Stimulated activated CD4-positive, alpha-beta T cell treated with anti-CD3 and anti-CD28 coated beads, Interleukin-4, amount 100 ng/mL, for 48 hours (primary cell): ENCODE data around the gene SGSM1.

Source experiments
- DNase-seq, 2 donors: peaks; one replicate each; pipeline ENCODE4 v3.0.0-alpha.2; 2020; ENCODE audit warnings: low read depth in 2 of 2

Gene SGSM1

DNA sequence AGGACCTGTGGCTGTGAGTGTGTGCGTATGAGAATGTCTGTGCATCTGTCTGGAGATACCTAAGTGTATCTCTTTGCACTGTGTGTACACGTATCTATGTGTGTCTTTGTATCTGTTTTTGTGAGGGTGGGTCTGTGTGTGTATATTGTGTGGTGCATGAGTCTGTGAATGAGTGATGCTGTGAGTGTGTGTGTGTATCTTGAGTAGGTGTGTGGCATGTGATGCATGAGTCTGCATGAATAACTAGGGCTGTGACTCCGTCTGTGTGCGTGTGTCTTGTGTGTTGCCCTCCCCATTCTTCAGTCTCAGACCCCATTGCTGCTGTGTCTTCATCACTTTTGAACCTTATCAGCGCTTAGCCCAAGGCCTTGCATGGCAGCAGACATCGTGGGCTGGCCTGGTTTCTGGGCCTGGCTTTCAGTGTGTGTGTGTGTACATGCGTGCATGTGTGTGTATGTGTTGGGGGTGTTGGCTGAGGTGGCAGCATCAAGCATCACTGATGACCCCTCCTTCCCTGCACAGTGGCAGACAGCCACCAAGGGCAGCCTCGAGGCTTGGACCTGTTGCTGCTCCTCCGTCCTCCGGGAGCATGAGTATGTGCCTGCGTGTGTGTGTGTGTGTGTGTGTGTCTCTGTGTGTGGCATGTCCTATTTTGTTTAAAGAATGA is 1.4 kb downstream of the SGSM1 start:
- DNase-seq = no peak

DNA sequence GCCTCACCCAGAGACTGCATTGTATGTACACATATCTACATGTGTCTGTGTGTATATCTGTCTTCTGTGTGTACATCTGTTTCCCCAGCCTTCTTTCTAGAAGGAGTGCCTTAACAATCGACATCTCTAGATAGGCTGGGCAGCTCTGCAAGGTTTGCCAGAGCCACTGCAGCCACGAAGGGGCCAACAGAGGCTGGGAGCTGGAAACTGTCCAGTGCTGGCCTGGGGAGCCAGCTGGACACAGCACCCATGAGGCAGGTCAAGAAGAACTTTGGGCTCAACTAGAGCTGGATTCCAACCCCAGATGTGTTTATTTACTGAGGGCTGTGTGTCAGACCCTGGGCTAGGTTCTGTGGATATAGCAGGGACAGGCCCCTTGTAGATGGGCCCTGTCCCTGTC is 3.3 kb downstream of the SGSM1 start:
- no peak for DNase-seq

DNA sequence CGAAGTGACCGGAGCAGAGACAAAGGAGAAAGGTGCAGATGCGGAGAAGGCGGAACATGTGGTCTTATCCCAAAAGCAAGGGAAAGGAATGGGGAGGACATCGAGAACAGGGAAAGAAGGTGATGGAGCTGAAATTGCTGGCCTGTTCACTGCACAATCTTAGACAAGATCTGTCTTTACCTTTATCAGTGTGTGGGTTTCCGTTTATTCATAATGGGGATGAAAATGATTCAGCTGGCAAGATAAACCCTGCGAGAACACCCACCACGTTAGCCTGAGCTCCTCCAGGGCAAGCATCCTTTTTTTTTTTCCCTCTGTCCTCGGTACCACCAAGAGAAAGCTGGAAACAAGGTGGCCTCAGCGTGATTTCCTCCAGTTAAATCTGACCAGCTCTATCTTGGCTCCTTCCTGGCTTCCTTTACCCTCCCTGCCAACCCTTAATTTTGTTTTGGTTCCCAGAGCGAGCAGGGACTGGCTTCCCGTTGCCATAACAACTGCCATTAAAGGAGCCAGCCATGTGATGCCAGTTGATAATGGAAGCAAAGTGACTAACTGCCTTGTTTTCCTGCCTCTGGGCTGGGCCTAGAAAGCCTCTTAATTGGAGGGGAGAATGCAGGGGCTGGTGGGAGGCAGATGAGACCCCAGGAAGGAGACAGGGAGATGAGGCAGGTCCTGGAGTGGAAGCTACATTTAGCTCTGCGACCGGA is 4.2 kb downstream of the SGSM1 start:
- DNase-seq = no peak

DNA sequence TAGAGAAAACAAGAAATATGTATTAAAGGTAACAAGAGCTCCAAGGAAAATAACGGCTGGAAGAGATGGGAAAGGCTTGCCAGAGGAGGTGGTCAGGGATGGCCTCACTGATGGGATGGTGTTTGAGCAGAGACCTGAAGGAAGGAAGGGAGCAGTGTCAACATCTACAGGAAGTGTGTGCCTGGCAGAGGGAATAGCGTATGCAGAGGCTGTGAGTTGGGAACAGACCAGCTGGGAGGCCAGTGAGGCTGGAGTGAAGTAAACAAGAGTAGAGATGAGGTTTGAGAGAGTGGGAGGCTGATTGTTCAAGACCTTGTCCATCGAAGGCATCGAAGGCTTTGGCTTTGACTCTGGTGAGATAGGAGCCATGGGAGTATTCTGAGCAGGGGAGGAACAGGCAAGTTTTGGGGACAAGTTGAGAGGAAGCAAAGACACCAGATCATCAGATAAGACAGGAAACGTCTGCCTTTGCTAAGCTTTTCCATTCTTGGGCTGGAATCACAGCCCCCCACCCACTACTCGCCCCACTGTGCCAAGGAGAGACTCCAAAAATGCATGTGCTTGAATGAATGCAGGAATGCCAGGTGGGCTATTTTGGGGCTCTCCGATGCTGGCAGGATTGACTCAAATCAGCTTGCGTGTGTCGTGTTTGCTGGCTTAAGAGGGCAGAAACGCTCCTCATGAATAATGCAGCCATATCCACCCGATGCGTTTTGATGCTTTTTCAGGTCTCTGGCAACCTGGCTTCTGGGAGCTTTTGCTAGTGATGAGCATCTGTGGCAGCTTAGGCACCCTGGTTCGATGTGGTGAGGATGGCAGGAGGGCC is 7.2 kb downstream of the SGSM1 start:
- DNase-seq = no peak

DNA sequence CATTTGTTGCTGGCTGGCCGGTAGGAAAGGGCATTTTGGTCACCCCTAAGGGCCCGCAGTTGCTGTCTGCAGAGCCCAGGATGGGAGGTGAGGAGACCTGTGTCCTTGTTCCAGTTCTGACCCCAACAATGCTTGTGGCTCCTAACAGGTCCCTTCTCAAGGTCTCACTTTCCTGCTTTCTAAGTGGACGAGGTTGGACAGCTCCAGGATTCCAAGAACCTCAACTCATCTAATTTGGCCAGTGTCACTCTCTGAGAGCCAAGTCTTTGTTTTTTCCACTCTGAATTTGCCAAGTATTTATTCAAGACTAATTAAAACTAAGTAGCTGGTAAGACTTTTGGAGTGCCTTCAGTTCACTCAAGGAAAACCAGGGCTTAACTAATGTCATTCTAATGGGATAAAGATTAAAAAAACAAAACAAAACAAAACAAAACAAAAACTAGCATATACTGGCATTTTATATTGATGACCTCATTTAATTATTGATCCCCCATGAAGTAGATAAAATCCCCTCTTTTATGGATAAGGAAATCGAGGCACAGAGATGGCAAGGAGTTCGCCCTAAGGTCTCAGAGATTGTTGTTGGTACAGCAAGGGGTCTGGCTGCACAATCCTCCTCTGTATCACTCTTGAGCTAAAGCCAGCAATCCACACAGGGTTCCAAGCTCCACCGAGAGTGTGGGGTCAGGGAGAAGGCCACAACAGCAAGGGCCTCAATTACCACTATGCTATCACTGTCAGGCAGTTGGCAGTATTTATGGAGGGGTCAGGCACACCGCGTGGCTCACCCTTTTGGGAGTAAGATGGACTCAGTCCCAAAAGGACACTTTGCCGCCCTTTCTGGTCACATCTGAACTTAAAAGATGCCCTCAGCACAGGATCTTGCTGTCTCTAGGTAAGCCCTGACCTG is 8.1 kb downstream of the SGSM1 start:
- no peak for DNase-seq

DNA sequence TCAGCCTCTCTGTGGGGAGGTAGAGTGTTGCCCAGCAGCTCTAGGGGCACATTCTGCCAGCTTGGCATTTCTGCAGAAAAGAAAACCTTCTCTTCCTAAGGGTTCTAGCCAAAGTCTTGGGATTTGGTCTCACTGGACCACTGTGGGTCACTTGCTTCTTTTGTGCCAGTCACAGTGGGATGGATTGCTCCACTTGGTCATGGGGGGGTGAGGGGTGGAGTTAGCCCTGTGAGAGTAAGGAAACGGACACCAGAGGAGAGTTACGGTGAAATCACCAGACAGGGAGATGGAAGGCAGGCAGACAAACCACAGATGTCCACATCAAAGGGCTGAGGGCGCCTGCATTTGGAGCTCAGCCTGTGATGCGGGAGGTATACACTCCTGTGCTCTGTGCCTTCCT is 10.8 kb downstream of the SGSM1 start:
- DNase-seq = no peak

DNA sequence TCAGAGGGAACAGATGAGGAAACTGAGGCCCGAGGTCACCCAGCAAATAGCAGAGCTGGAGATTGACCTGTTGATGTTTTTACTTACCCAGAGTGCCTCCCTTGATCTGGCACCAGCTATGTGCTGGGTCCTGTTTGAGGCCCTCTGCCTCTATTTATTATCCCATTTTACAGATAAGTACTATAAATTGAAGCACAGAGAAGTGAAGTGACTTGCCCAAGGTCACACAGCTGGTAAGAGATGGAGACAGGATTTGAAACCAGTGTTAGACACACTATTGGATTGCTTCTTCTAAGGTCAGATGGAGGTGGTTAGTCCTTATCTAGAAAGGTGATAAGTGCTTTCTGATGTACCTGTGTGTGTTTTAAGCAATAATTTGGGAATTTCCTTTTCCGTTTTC is 13.5 kb downstream of the SGSM1 start:
- no peak for DNase-seq

DNA sequence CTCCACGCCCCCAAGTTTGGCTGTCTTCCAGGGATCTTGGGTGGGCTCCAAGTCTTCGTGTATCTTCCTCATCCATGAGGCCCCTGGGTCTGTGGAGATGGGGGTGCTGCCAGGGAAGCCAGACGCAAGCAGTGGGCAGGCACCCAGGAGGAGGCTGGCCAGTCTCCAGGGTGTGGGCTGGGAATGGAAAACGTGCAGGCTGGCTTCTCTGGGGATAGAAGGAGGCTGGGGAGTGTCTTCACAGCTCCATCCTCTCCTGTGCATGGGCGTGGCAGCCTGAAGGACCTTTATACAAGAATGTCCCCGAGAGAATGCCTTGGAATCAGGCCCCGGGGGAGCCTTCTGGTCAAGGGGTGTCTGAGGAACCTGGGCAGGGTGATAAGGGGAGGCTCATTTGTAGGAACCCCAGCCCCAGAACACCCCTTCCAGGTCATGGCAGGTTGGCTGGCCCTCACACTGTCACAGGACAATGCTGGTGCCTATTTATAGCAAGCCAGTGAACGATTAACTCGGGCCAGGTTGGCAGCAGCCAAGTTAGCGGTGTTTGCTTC is 14.0 kb downstream of the SGSM1 start:
- DNase-seq = no peak

DNA sequence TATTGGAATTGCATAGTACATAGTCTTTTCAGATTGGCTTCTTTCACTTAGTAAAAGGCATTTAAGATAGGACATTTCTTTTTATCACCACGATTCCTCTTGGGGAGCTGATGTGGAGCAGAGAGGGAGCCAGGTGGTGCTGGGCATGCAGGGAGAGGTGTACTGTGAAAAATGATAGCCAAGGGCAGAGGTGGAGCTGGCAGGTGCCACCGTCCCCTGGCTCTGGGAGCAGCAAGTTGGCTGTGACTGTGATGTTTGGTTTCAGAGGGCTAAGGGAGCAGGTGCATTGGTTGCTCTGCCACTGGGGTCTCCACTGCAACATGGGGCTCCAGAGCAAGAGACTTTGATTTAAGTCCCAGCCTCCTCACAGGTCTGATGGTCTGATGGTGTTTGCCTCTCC is 16.5 kb downstream of the SGSM1 start:
- DNase-seq = no peak

DNA sequence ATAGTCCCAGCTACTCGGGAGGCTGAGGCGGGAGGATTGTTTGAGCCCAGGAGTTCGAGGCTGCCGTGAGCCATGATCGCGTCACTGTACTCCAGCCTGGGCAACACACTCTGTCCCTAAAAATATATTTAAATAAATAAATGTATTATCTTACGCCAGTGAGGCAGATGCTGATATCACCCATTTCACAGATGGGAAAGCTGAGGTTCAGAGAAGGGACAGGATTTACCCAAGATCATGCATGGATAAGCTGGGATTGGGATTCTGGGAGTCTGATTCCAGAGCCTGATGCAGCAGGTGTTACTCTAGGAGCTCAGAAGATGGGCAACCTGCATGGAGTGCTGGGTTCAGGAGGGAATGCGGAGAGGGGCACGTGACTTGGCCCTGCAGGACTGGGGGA is 17.8 kb downstream of the SGSM1 start:
- no peak for DNase-seq

DNA sequence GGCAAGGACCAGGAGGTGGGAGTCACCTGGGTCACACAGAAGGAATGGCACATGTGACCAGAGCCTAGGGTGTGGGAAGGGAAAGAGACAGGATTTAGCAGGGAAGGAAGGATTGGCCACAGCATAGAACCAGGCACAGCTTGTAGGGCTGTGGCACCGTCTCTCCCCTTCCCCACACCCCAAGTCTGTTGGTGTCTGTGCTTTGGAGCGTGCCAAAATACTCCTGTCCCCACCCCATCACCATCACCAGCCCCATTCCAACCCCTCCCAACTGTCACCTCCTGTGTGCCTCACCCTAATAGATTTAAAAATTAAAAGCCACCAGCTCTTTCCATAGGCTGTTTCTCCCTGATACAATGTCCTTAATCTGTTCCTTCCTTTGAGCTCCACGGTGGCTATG is 18.2 kb downstream of the SGSM1 start:
- no peak for DNase-seq

DNA sequence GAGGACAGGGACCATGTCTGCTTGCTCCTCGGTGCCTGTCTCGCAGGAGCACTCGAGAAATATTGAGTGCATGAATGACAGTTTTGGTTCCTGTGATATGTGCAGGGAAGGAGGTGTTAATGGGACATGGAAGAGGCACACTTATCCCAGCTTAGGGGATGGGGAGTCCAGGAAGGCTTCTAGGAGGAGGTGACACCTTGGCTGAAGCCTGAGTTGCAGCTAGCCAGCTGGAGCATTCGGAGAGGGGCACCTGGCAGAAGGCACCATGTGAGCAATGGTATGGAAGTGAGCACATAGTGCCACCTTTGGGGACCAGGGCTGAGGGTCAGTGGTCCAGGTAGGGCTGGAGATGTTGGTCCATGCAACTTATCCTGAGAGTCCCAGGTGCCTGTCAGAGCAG is 18.9 kb downstream of the SGSM1 start:
- DNase-seq = no peak

DNA sequence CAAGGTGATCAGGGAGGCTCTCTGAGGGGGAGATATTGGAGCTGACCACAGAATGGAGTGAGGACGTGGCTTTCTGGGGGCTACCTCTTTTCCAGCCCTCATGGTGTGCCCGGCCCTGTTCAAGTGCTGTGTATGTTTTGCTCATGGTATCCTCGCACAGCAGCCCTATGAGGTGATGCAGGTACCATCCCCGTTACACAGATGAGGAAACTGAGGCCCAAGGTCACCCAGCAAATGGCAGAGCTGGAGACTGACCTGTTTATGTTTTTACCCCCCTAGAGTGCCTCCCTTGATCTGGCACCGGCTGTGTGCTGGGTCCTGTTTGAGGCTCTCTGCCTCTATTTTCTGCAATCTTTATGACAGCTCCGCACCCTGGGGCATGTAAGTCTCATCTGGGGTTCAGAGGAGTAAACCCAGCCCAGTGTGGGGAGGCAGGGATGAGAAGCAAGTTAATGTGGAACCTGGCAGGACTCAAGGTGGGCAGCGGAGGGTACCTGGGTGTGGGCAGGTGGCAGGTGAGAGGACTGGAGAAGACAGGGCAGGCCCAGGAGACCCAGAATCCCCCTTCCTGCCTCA is 20.8 kb downstream of the SGSM1 start:
- no peak for DNase-seq

DNA sequence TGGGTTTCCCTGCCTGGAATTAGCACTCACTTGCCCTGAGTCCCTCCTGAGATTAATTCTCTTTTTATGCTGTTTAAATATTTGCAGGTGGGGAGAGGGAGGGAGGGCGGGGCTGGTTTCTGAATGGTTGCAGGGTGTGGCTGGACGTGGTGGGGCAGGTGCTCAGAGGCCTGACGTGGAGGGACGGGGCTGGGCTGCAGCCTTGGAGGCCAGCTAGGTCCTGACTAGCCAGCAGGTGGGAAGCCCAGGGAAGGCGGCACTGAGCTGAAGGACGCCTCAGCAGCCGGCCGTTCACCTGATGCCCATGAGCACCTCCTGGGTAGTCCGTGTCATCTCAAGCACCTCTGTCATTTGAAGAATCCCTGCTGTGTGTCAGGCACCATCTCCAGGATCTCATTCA is 21.3 kb downstream of the SGSM1 start:
- DNase-seq = no peak

DNA sequence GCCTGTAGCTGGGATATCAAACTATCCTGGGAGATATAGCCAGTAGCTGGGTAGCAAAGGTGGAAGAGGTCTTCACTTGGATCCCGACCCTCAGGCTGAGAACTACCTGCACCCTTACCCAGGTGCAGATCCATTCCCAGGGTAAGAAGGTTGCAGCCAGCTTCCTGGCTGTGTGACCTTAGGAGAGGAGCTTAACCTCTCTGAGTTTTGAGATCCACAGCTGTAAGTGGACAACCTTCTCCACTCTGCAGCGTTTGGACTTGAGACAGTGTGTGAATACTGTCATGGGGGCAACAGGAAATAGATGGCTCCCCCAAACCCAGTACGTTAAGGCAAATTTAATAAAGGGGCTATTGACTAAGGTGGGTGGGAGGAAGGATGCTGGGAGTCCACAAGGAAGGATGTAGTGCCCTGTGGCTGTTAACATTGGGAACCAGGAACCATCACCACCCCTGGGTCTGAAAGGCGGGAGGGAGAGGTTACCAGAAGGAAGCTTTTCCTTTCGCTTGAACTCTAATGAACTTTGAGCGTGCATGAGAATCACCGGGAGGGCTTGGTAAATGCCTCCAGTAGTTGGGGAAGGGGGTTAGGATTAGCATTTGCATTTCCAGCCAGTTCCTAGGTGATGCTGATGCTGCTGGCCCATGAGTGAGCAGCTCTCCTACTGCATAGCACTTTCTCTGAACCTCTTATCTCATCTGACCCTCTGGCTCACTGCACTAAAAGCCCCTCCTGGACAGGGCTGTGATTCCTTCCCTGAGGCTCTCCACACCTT is 24.4 kb downstream of the SGSM1 start:
- DNase-seq = no peak

DNA sequence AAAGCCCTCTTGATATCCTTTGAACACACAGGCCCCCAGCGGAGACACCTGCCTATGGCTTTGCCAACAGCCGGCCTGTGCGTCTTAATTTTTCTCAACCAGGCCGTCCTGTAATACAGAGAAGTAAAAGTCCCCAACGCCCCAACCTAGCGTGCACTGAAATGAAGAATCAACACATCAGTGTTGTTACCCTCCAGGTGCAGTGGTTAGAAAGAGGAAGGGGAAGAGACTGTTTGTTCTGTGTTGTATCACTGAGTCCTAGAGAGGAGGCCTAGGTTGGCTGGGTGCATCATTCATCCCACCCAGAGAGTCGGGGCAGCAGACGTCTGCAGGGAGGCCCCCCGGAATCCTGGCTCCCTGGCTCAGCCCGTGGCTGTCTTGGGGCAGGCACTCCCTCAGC is 25.7 kb downstream of the SGSM1 start:
- DNase-seq = no peak

DNA sequence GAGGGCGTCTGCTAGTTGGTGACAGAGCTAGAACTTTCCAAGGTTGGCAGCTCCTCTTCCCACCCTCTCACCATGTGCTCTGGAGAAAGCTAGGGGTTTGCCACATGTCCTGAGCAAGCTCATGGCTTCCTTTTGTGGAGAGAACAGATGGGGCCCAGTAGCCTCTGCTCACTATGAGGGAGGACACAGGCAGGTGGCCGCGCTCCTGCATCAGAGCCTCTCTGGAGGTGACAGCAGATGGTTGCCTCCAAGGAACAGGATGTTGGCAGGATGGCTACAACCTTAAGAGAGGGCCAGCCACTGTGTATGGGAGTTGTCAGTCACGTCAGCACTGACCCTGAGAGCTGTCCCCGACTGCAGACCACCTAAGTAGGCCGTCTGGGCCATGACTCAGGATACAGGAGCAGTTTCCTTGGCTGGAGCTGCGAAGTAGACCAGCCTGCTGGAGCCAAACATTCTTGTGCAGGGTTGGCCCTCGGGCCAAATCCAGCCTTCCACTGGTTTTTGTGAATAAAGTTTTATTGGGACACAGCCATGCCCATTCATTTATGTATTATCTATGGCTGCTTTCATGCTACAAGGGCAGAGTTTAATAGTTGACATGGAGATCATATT is 28.0 kb downstream of the SGSM1 start:
- DNase-seq = no peak

DNA sequence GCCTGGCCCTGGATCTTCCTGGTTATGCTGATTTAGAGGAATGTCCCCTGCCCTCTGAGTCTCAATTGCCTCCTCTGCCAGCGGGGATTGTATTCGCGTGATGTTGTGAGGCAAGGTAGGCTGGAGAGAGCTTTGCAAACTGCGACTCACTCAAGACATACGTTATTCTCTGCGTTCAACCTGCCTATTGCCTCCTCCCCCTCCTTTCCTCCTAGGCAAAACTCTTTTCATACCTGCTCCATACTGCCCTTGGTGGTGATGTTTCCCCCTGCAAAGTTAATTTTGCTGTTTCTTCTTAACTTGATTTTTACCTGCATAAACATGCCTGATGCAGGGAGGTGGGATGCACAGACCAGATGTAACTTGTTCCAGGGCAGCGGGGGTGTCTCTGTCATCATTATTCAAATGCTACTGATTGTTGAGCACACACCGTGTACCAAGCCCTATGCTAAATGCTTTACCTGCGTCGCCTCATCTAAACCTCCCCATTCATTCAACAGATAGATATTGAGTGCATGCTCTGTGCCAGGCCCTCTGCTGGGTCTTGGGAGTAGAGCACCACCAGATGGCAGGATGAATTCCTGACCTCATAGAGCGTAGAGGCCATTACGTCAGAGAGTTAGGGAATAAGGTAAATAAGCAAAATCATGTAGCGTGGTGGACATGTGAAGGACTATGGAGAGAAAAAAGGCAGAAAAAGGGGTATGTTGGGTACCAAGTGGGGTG is 29.0 kb downstream of the SGSM1 start:
- no peak for DNase-seq

DNA sequence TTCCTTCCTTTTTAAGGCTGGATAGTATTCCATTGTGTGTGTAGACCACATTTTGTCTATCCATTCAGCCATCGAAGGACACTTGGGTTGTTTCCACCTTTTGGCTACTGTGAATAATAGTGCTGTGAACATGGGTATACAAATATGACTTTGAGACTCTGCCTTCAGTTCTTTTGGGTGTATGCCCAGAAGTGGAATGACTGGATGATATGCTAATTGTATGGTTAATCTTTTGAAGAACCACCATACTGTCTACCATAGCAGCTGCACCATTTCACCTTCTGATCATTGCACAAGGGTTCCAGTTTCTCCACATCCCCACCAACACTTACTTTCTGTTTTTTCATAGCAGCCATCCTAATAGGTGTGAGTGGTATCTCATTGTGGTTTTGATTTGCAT is 30.3 kb downstream of the SGSM1 start:
- DNase-seq = no peak
